GM19099 (cell line): Measurements from ENCODE around the gene XRRA1.

ENCODE experiments used
- POLR2A ChIP-seq: IDR thresholded peaks from 3 replicates; pipeline ENCODE4 v1.6.1; 2011; ENCODE audit warnings: low read depth; ENCODE audit not compliant: insufficient read length; ENCODE audit errors: extremely low read depth

The XRRA1 gene

GRCh38 chr11:74863410-74863809 lies 85.5 kb downstream of the XRRA1 start:
- TF ChIP-seq POLR2A: no peak

GRCh38 chr11:74860743-74861142 lies 88.1 kb downstream of the XRRA1 start:
- TF ChIP-seq POLR2A: no peak

GRCh38 chr11:74853223-74853622 lies 95.7 kb downstream of the XRRA1 start:
- TF ChIP-seq POLR2A: no peak

- no peak for TF ChIP-seq POLR2A
These were observed 99.1 kb downstream of the XRRA1 start for GRCh38 chr11:74849525-74850391.

- no peak for TF ChIP-seq POLR2A
These were observed 101.0 kb downstream of the XRRA1 start for GRCh38 chr11:74847895-74848294.

GRCh38 chr11:74847395-74847794 lies 101.5 kb downstream of the XRRA1 start:
- TF ChIP-seq POLR2A: no peak

GRCh38 chr11:74846770-74847169 lies 102.1 kb downstream of the XRRA1 start:
- TF ChIP-seq POLR2A: no peak

GRCh38 chr11:74845978-74846517 lies 102.8 kb downstream of the XRRA1 start:
- TF ChIP-seq POLR2A: no peak

- TF ChIP-seq POLR2A: no peak
These were observed 104.0 kb downstream of the XRRA1 start for GRCh38 chr11:74844865-74845264.

GRCh38 chr11:74844072-74844471 lies 104.8 kb downstream of the XRRA1 start:
- no peak for TF ChIP-seq POLR2A

- TF ChIP-seq POLR2A: no peak
These were observed 105.9 kb downstream of the XRRA1 start for GRCh38 chr11:74842967-74843366.

- TF ChIP-seq POLR2A: no peak
These were observed 108.4 kb downstream of the XRRA1 start for GRCh38 chr11:74840486-74840885.

- TF ChIP-seq POLR2A: no peak
These were observed 108.9 kb downstream of the XRRA1 start for GRCh38 chr11:74839971-74840370.

GRCh38 chr11:74839446-74839845 lies 109.4 kb downstream of the XRRA1 start:
- TF ChIP-seq POLR2A: no peak

- TF ChIP-seq POLR2A: no peak
These were observed 110.7 kb downstream of the XRRA1 start for GRCh38 chr11:74838188-74838587.

- TF ChIP-seq POLR2A: no peak
These were observed 111.7 kb downstream of the XRRA1 start for GRCh38 chr11:74837191-74837590.
